Suprapubic skin (tissue), 4 donors: ENCODE measurements around the gene TPD52L2. TPM values are rescaled to one million over a fixed set of nuclear protein-coding genes. Genes with fewer than 3 reads are reported as not detected.

ENCODE experiments used
- DNase-seq, 2 donors: peaks; one replicate each; pipeline ENCODE4 v3.0.0-alpha.2; 2019; ENCODE audit warnings: low spot score in 2 of 2
- H3K27ac ChIP-seq: fragments of 200-600 bp; sonication (generic); one replicate; pipeline ENCODE4 v1.5.1; 2019
- H3K27me3 ChIP-seq: fragments of 200-600 bp; sonication (generic); one replicate; pipeline ENCODE4 v1.5.1; 2019
- H3K36me3 ChIP-seq: fragments of 200-600 bp; sonication (generic); one replicate; pipeline ENCODE4 v1.5.1; 2019
- H3K4me1 ChIP-seq: fragments of 200-600 bp; sonication (generic); one replicate; pipeline ENCODE4 v1.5.1; 2019
- H3K4me3 ChIP-seq: fragments of 200-600 bp; sonication (generic); one replicate; pipeline ENCODE4 v1.5.1; 2019; ENCODE audit warnings: mild to moderate bottlenecking
- H3K9me3 ChIP-seq: fragments of 200-600 bp; sonication (generic); one replicate; pipeline ENCODE4 v1.5.1; 2019
- EP300 ChIP-seq: sonication (generic); formaldehyde crosslinking; IDR thresholded peaks from one replicate; pipeline ENCODE4 v1.6.1; 2017; ENCODE audit warnings: antibody characterized with exemption
- POLR2A ChIP-seq, 2 donors: fragments of 450-650 bp; IDR thresholded peaks; one replicate each; pipeline ENCODE4 v1.6.1; 2017; ENCODE audit warnings: antibody characterized with exemption in 2 of 2, mild to moderate bottlenecking in 2 of 2, moderate library complexity in 2 of 2
- POLR2AphosphoS5 ChIP-seq, 3 donors: sonication (generic); formaldehyde crosslinking; IDR thresholded peaks; one replicate each; pipeline ENCODE4 v1.6.1; 2017; ENCODE audit warnings: antibody characterized with exemption in 3 of 3
- WGBS: methylation state at CpG from one replicate; pipeline ENCODE4 v1.1.5; 2018; 5-methylcytosine and 5-hydroxymethylcytosine counted together
- total RNA-seq, 4 donors: library from RNA; depleted of rRNA; stranded (reverse); fragments of >200 nt; gene quantifications; one replicate each; pipeline ENCODE4 v1.1.0, GENCODE V29; 2016
- TF ChIP-seq, protein P1 (sequence below), 2 donors: fragments of 200-600 bp in 1 of 2; fragments of 450-650 bp in 1 of 2; sonication (generic) in 1 of 2; IDR thresholded peaks; one replicate each; pipeline ENCODE4 v1.5.1; 2016 to 2019; ENCODE audit warnings: antibody characterized with exemption in 2 of 2, mild to moderate bottlenecking in 1 of 2, moderate library complexity in 1 of 2

TPD52L2 gene
- total RNA-seq, 4 donors from 2014 or later = 66.5 to 87.4 (median 74.1) TPM

DNA sequence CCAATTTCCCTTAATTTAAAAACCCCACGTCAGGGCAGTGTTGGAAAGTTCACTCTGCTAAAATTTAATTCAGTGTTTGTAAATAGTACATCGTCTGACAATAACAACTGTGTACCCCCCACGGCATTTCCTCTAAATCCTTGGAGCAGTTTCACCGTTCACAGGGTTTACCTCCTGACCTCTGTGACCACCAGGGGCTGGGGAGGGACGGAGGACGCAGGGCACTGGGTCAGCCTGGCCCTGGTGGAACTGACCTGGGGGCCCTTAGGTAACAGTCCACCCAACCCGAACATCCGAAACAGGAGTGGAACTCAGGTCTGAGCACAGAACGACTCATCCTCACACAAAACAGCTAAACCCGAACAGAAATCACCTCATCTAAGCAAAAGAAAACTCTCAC lies 36.1 kb upstream of the TPD52L2 start:
- no peaks in the 10 kb centered on the region for H3K9me3 ChIP-seq
- H3K4me1 ChIP-seq = peaks cover 31% of the 10 kb centered on the region
- WGBS = 79% methylated on average over 10 of the region's 10 CpGs
- no peaks in the 10 kb centered on the region for H3K36me3 ChIP-seq
- DNase-seq = no peak
- no peaks in the 10 kb centered on the region for H3K27me3 ChIP-seq
- H3K27ac ChIP-seq = no peak overlapping the region
- no peak for TF ChIP-seq EP300
- no peak for TF ChIP-seq POLR2AphosphoS5 (IDR thresholded peaks at IDR 0.05)
- TF ChIP-seq, protein P1, sequence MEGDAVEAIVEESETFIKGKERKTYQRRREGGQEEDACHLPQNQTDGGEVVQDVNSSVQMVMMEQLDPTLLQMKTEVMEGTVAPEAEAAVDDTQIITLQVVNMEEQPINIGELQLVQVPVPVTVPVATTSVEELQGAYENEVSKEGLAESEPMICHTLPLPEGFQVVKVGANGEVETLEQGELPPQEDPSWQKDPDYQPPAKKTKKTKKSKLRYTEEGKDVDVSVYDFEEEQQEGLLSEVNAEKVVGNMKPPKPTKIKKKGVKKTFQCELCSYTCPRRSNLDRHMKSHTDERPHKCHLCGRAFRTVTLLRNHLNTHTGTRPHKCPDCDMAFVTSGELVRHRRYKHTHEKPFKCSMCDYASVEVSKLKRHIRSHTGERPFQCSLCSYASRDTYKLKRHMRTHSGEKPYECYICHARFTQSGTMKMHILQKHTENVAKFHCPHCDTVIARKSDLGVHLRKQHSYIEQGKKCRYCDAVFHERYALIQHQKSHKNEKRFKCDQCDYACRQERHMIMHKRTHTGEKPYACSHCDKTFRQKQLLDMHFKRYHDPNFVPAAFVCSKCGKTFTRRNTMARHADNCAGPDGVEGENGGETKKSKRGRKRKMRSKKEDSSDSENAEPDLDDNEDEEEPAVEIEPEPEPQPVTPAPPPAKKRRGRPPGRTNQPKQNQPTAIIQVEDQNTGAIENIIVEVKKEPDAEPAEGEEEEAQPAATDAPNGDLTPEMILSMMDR (IDR thresholded peaks at IDR 0.05) = no peak
- no peak for TF ChIP-seq POLR2A (IDR thresholded peaks at IDR 0.05)
- peak overlapping the region; percentile 70 for H3K4me3 ChIP-seq

GRCh38 chr20:63829603-63829944 lies 35.5 kb upstream of the TPD52L2 start:
- Histone ChIP-seq H3K36me3 (no peaks in the 10 kb centered on the region), H3K4me3 (peak overlapping the region; percentile 70), H3K27me3 (no peaks in the 10 kb centered on the region), H3K4me1 (peaks cover 37% of the 10 kb centered on the region), H3K27ac (no peak overlapping the region), H3K9me3 (no peaks in the 10 kb centered on the region)
- 24% methylated on average over 10 of the region's 10 CpGs for WGBS
- no peak for DNase-seq
- TF ChIP-seq, protein P1 (IDR thresholded peaks at IDR 0.05) = no peak
- TF ChIP-seq POLR2AphosphoS5 (IDR thresholded peaks at IDR 0.05) (no peak), EP300 (no peak), POLR2A (IDR thresholded peaks at IDR 0.05) (no peak)

DNA sequence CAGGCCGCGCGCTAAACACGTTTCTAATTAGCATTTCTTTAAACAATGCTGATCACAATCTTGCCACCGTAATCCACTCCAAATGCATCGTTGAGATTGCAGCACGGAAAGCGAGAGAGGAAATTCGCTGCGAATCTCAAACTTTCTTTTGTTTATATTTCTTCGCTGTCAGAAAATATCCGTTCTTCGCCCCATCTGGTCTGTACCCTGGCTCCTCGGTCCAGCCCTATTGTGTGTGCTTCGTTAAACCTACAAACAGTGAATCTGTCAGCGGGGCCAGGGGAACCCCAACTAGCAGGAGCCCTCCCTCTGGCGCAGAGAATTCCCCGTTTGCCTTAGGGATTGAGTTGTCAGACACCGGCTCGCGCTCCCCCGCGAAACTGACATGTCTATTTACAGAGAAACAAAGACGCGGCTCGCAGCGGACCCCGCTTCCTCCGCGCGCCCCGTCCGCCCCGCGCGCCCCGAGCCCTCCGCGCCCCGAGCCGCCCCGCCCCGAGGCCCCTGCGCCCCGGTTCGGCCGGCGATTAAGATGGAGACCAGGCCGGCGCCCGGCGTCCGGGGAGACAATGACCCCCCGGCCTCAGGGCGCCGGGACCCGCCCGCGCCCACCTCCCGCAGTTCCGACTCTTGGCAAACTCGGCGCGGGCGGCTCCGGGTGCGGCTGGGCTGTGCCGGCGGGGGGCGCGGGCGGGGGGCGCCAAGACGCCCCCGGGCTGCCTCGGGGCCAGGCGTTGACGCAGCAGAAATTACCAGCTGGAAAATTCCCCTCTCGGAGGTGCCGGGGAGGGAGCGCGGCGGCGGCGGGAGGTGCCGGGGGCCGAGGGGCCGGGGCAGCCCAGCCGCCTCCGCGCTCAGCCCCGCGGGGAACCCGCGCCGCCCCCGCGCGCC lies 34.9 kb upstream of the TPD52L2 start:
- Histone ChIP-seq H3K4me3 (peak overlapping the region; percentile 70), H3K9me3 (no peaks in the 10 kb centered on the region), H3K27ac (peak overlapping the region; percentile 60), H3K27me3 (no peaks in the 10 kb centered on the region), H3K4me1 (peaks cover 43% of the 10 kb centered on the region), H3K36me3 (no peaks in the 10 kb centered on the region)
- TF ChIP-seq POLR2A (IDR thresholded peaks at IDR 0.05) (no peak), EP300 (no peak), POLR2AphosphoS5 (IDR thresholded peaks at IDR 0.05) (no peak)
- TF ChIP-seq, protein P1 (IDR thresholded peaks at IDR 0.05) = no peak
- WGBS = 3% methylated on average over 18 of the region's 99 CpGs
- DNase-seq = no peak

GRCh38 chr20:63830841-63831588 lies 34.1 kb upstream of the TPD52L2 start, which contains the start of gene ZBTB46:
TSS of gene ZBTB46 (minus strand) at chr20:63831264. CDS start at chr20:63790757, 40,507 bp downstream.
- H3K4me1 ChIP-seq = peaks cover 47% of the 10 kb centered on the region
- no peak for DNase-seq

GRCh38 chr20:63831646-63831992 lies 33.5 kb upstream of the TPD52L2 start:
- WGBS = 0% methylated on average over 3 of the region's 55 CpGs
- TF ChIP-seq, protein P1 (IDR thresholded peaks at IDR 0.05) = no peak
- no peak for TF ChIP-seq POLR2AphosphoS5 (IDR thresholded peaks at IDR 0.05)
- TF ChIP-seq EP300 = no peak
- TF ChIP-seq POLR2A (IDR thresholded peaks at IDR 0.05) = no peak
- Histone ChIP-seq H3K27me3 (no peaks in the 10 kb centered on the region), H3K9me3 (no peaks in the 10 kb centered on the region), H3K4me3 (peak overlapping the region; percentile 59), H3K4me1 (peaks cover 47% of the 10 kb centered on the region), H3K36me3 (no peaks in the 10 kb centered on the region), H3K27ac (peak overlapping the region; percentile 36)
- peak in 1 of 2 donors; percentile 69 for DNase-seq

More at GRCh38 chr20:63830841-63831588, 34.1 kb upstream of the TPD52L2 start, which contains the start of gene ZBTB46:
- Histone ChIP-seq H3K36me3 (no peaks in the 10 kb centered on the region), H3K27ac (peak within 1 kb of the TSS; percentile 60), H3K9me3 (no peaks in the 10 kb centered on the region), H3K4me3 (peak within 1 kb of the TSS; percentile 70), H3K27me3 (no peaks in the 10 kb centered on the region)
- no peak for TF ChIP-seq POLR2AphosphoS5 (IDR thresholded peaks at IDR 0.05)
- WGBS = no CpG with 5 or more reads among the region's 147 CpGs
